HG02642 (cell line): ENCODE data around the gene RPUSD1.

Source experiments
- ATAC-seq: cut with Tn5 transposase; IDR thresholded peaks from one replicate; pipeline ENCODE4 v1.9.1; 2021; ENCODE audit warnings: mild to moderate bottlenecking; ENCODE audit not compliant: unreplicated experiment, poor library complexity

RPUSD1 gene

GRCh38 chr16:799948-800833 is 12.0 kb upstream of the RPUSD1 start, which contains the start of gene GNG13:
Gene GNG13, minus strand, starts transcription at chr16:800734. Its CDS starts 1,657 bp downstream, at chr16:799077.
- no peak for ATAC-seq

- no peak for ATAC-seq
These were observed 11.1 kb upstream of the RPUSD1 start for GRCh38 chr16:799111-799947.

- ATAC-seq: no peak
These were observed 10.5 kb upstream of the RPUSD1 start for GRCh38 chr16:798666-799065.

- ATAC-seq: no peak
These were observed 9.5 kb upstream of the RPUSD1 start for GRCh38 chr16:797686-798085.

GRCh38 chr16:797120-797420 is 8.9 kb upstream of the RPUSD1 start:
- ATAC-seq: no peak

- ATAC-seq: no peak
These were observed 8.3 kb upstream of the RPUSD1 start for GRCh38 chr16:796296-797119.

- ATAC-seq: no peak
These were observed 7.5 kb upstream of the RPUSD1 start for GRCh38 chr16:795580-796229.

GRCh38 chr16:794853-795466 is 6.8 kb upstream of the RPUSD1 start:
- ATAC-seq: no peak

GRCh38 chr16:794091-794822 is 6.1 kb upstream of the RPUSD1 start:
- ATAC-seq: no peak

- no peak for ATAC-seq
These were observed 5.2 kb upstream of the RPUSD1 start for GRCh38 chr16:793414-793813.

GRCh38 chr16:792221-792995 is 4.2 kb upstream of the RPUSD1 start:
- no peak for ATAC-seq

GRCh38 chr16:791131-791530 is 3.0 kb upstream of the RPUSD1 start:
- ATAC-seq: no peak

GRCh38 chr16:790086-790485 is 1.9 kb upstream of the RPUSD1 start:
- ATAC-seq: no peak

GRCh38 chr16:789191-789850 is 1.1 kb upstream of the RPUSD1 start:
- no peak for ATAC-seq

- peak; percentile 73 for ATAC-seq
These were observed 382 bp upstream of the RPUSD1 start, which contains the start of gene CHTF18 for GRCh38 chr16:788399-789126. Gene CHTF18, plus strand, starts transcription at chr16:788620. Its CDS starts 65 bp downstream, at chr16:788685.

GRCh38 chr16:787321-787966 is 737 bp downstream of the RPUSD1 start:
- ATAC-seq: no peak
